ENCODE measurements around the gene WWOX. TPM values are rescaled to one million over a fixed set of nuclear protein-coding genes. Genes with fewer than 3 reads are reported as not detected.

Gene WWOX
- total RNA-seq, 1 donor from 2014 or later, result 16.1 TPM

GRCh38 chr16:78117391-78117790 lies 17.9 kb downstream of the WWOX start:
- Mint-ChIP-seq H3K4me1 (no peaks in the 10 kb centered on the region), H3K36me3 (ENCODE audit: low read depth) (peaks cover 5% of the 10 kb centered on the region), H3K27me3 (no peaks in the 10 kb centered on the region), H3K4me3 (no peak overlapping the region), H3K27ac (no peak overlapping the region), H3K9me3 (no peaks in the 10 kb centered on the region)
- no peak for DNase-seq
- intact Hi-C loops (cut with micrococcal nuclease), result no loop called here

GRCh38 chr16:78118469-78119025 lies 19.1 kb downstream of the WWOX start:
- H3K27me3 Mint-ChIP-seq, result no peaks in the 10 kb centered on the region
- no peak overlapping the region for H3K4me3 Mint-ChIP-seq
- H3K36me3 Mint-ChIP-seq (ENCODE audit: low read depth), result peaks cover 5% of the 10 kb centered on the region
- no peaks in the 10 kb centered on the region for H3K9me3 Mint-ChIP-seq
- no peak overlapping the region for H3K27ac Mint-ChIP-seq
- DNase-seq, result no peak
- intact Hi-C loops (cut with micrococcal nuclease), result no loop called here
- peaks cover 2% of the 10 kb centered on the region for H3K4me1 Mint-ChIP-seq

- intact Hi-C loops (cut with micrococcal nuclease), result loop anchor here (1.0 kb wide), 1 partner anchor 112 kb away; no protein-coding TSS in a partner anchor
- H3K9me3 Mint-ChIP-seq, result no peaks in the 10 kb centered on the region
- H3K4me1 Mint-ChIP-seq, result peaks cover 2% of the 10 kb centered on the region
- DNase-seq, result peak; percentile 62
- H3K27me3 Mint-ChIP-seq, result no peaks in the 10 kb centered on the region
- H3K27ac Mint-ChIP-seq, result no peak overlapping the region
- peaks cover 5% of the 10 kb centered on the region for H3K36me3 Mint-ChIP-seq (ENCODE audit: low read depth)
- no peak overlapping the region for H3K4me3 Mint-ChIP-seq
These were observed 23.4 kb downstream of the WWOX start for GRCh38 chr16:78122774-78123315.

GRCh38 chr16:78125112-78125844 lies 25.8 kb downstream of the WWOX start:
- no peak for DNase-seq
- Mint-ChIP-seq H3K4me3 (no peak overlapping the region), H3K27ac (no peak overlapping the region), H3K9me3 (no peaks in the 10 kb centered on the region), H3K36me3 (ENCODE audit: low read depth) (peaks cover 2% of the 10 kb centered on the region), H3K27me3 (no peaks in the 10 kb centered on the region), H3K4me1 (peaks cover 2% of the 10 kb centered on the region)
- intact Hi-C loops (cut with micrococcal nuclease), result no loop called here

GRCh38 chr16:78126662-78127061 lies 27.2 kb downstream of the WWOX start:
- Mint-ChIP-seq H3K27ac (no peak overlapping the region), H3K9me3 (no peaks in the 10 kb centered on the region), H3K27me3 (no peaks in the 10 kb centered on the region), H3K4me3 (no peak overlapping the region), H3K4me1 (peaks cover 2% of the 10 kb centered on the region), H3K36me3 (ENCODE audit: low read depth) (peaks cover 2% of the 10 kb centered on the region)
- intact Hi-C loops (cut with micrococcal nuclease), result no loop called here
- no peak for DNase-seq

- no peaks in the 10 kb centered on the region for H3K9me3 Mint-ChIP-seq
- H3K4me1 Mint-ChIP-seq, result peaks cover 2% of the 10 kb centered on the region
- no peak overlapping the region for H3K27ac Mint-ChIP-seq
- H3K27me3 Mint-ChIP-seq, result no peaks in the 10 kb centered on the region
- DNase-seq, result no peak
- H3K4me3 Mint-ChIP-seq, result no peak overlapping the region
- H3K36me3 Mint-ChIP-seq (ENCODE audit: low read depth), result peaks cover 2% of the 10 kb centered on the region
- intact Hi-C loops (cut with micrococcal nuclease), result no loop called here
These were observed 27.7 kb downstream of the WWOX start for GRCh38 chr16:78127130-78127529.

GRCh38 chr16:78128913-78129312 lies 29.5 kb downstream of the WWOX start:
- H3K9me3 Mint-ChIP-seq, result no peaks in the 10 kb centered on the region
- intact Hi-C loops (cut with micrococcal nuclease), result no loop called here
- no peak for DNase-seq
- peaks cover 2% of the 10 kb centered on the region for H3K36me3 Mint-ChIP-seq (ENCODE audit: low read depth)
- no peaks in the 10 kb centered on the region for H3K4me1 Mint-ChIP-seq
- no peaks in the 10 kb centered on the region for H3K27me3 Mint-ChIP-seq
- H3K27ac Mint-ChIP-seq, result no peak overlapping the region
- no peak overlapping the region for H3K4me3 Mint-ChIP-seq

GRCh38 chr16:78129349-78129748 lies 29.9 kb downstream of the WWOX start:
- Mint-ChIP-seq H3K27ac (no peak overlapping the region), H3K36me3 (ENCODE audit: low read depth) (peaks cover 2% of the 10 kb centered on the region), H3K4me3 (no peak overlapping the region), H3K9me3 (no peaks in the 10 kb centered on the region), H3K4me1 (no peaks in the 10 kb centered on the region), H3K27me3 (no peaks in the 10 kb centered on the region)
- intact Hi-C loops (cut with micrococcal nuclease), result no loop called here
- no peak for DNase-seq

- no peak overlapping the region for H3K4me3 Mint-ChIP-seq
- H3K27ac Mint-ChIP-seq, result no peak overlapping the region
- H3K36me3 Mint-ChIP-seq (ENCODE audit: low read depth), result peaks cover 2% of the 10 kb centered on the region
- DNase-seq, result no peak
- peaks cover 6% of the 10 kb centered on the region for H3K4me1 Mint-ChIP-seq
- no peaks in the 10 kb centered on the region for H3K27me3 Mint-ChIP-seq
- H3K9me3 Mint-ChIP-seq, result no peaks in the 10 kb centered on the region
- intact Hi-C loops (cut with micrococcal nuclease), result no loop called here
These were observed 30.7 kb downstream of the WWOX start for GRCh38 chr16:78130083-78130608.

- H3K36me3 Mint-ChIP-seq (ENCODE audit: low read depth), result peaks cover 2% of the 10 kb centered on the region
- intact Hi-C loops (cut with micrococcal nuclease), result no loop called here
These were observed 31.5 kb downstream of the WWOX start for GRCh38 chr16:78130950-78131349.

GRCh38 chr16:78133919-78134318 lies 34.5 kb downstream of the WWOX start:
- Mint-ChIP-seq H3K4me3 (no peak overlapping the region), H3K4me1 (peaks cover 9% of the 10 kb centered on the region)
- DNase-seq, result no peak

More at GRCh38 chr16:78130950-78131349, 31.5 kb downstream of the WWOX start:
- H3K9me3 Mint-ChIP-seq, result no peaks in the 10 kb centered on the region
- no peak overlapping the region for H3K27ac Mint-ChIP-seq
- H3K4me3 Mint-ChIP-seq, result no peak overlapping the region
- peaks cover 9% of the 10 kb centered on the region for H3K4me1 Mint-ChIP-seq
- DNase-seq, result no peak
- H3K27me3 Mint-ChIP-seq, result no peaks in the 10 kb centered on the region

GRCh38 chr16:78134944-78135619 lies 35.6 kb downstream of the WWOX start:
- no peak overlapping the region for H3K4me3 Mint-ChIP-seq
- peaks cover 9% of the 10 kb centered on the region for H3K4me1 Mint-ChIP-seq
- no peak for DNase-seq
- intact Hi-C loops (cut with micrococcal nuclease), result no loop called here
- H3K36me3 Mint-ChIP-seq (ENCODE audit: low read depth), result peaks cover under 1% of the 10 kb centered on the region
- no peaks in the 10 kb centered on the region for H3K9me3 Mint-ChIP-seq
- H3K27me3 Mint-ChIP-seq, result no peaks in the 10 kb centered on the region
- no peak overlapping the region for H3K27ac Mint-ChIP-seq

More at GRCh38 chr16:78133919-78134318, 34.5 kb downstream of the WWOX start:
- intact Hi-C loops (cut with micrococcal nuclease), result no loop called here
- Mint-ChIP-seq H3K27ac (no peak overlapping the region), H3K27me3 (no peaks in the 10 kb centered on the region), H3K9me3 (no peaks in the 10 kb centered on the region), H3K36me3 (ENCODE audit: low read depth) (peaks cover 2% of the 10 kb centered on the region)

GRCh38 chr16:78137179-78137578 lies 37.7 kb downstream of the WWOX start:
- intact Hi-C loops (cut with micrococcal nuclease), result no loop called here
- no peak overlapping the region for H3K4me3 Mint-ChIP-seq
- H3K4me1 Mint-ChIP-seq, result peaks cover 9% of the 10 kb centered on the region
- no peaks in the 10 kb centered on the region for H3K36me3 Mint-ChIP-seq (ENCODE audit: low read depth)
- no peak overlapping the region for H3K27ac Mint-ChIP-seq
- no peaks in the 10 kb centered on the region for H3K9me3 Mint-ChIP-seq
- no peaks in the 10 kb centered on the region for H3K27me3 Mint-ChIP-seq
- DNase-seq, result no peak
